Fibroblast of mammary gland (primary cell): ENCODE data around the gene GAS2L3.
"Not testable (repeated sequence)": the region's sequence is repeated elsewhere in the genome, so short reads cannot be mapped to it uniquely, and the experiment has no call there.

Experiments used
- DNase-seq: peaks from one replicate; pipeline ENCODE4 v3.0.0-alpha.2; 2010; ENCODE audit warnings: low read depth
- H3K4me3 ChIP-seq: 2 replicates; pipeline ENCODE4 v1.5.1; 2011; ENCODE audit warnings: low read depth, mild to moderate bottlenecking, low read length, moderate library complexity; ENCODE audit not compliant: control insufficient read depth
- CTCF ChIP-seq: conservative IDR thresholded peaks from 2 replicates; pipeline ENCODE4 v1.5.1; 2011; ENCODE audit warnings: low read depth, low read length, inconsistent platforms; ENCODE audit not compliant: control insufficient read depth, insufficient read depth

GAS2L3 gene

DNA sequence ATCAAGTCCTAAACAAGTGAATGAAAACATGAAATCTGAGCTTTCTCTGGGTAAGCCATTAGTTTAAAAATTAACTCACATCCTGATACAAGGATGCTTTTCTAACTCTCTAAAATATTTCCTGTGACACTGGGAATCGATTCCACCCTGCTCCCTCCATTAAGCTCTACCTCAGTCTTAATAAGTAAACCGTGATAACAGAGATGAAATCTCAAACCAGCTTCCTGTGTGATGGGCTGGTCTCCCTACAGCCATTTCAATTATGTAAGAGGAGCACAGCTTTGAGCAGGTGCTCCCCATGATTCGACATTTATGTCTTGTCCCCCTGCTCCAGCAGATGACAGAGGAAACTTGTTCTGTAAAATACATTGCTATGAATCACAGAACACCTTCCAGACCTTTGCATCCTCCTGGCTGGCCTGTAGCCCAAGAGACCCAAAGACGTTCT lies 59.0 kb downstream of the GAS2L3 start:
- DNase-seq = no peak
- no peak overlapping the region for H3K4me3 ChIP-seq
- no peak for TF ChIP-seq CTCF

DNA sequence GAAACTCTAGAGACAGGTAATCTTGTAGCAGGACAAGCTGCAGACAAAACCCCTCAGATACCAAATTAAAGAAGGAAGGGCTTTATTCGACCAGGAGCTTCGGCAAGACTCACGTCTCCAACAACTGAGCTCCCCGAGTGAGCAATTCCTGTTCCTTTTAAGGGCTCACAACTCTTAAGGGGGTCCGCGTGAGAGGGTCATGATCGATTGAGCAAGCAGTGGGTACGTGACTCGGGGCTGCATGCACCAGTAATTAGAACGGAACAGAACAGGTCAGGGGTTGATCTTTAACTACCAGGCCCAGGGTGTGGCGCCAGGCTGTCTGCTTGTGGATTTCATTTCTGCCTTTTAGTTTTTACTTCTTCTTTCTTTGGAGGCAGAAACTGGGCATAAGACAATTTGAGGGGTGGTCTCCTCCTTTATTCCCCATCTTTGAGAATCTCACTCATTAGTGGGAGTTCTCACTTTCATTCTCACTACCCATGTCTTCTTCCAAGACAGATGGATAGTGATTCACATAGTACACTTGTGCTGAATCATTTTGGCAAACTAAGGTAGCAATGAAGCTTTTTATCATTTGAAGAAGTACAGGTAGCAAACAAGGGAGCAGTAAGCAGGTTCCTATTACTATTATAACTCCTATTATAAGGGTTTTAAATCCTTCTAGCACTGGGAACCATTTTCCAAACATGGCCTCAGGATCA lies 59.8 kb downstream of the GAS2L3 start:
- not testable (repeated sequence) for DNase-seq, H3K4me3 ChIP-seq

- no peak for TF ChIP-seq CTCF
- H3K4me3 ChIP-seq = no peak overlapping the region
- DNase-seq = no peak
Measured at GRCh38 chr12:100643246-100643645, 69.8 kb downstream of the GAS2L3 start.

DNA sequence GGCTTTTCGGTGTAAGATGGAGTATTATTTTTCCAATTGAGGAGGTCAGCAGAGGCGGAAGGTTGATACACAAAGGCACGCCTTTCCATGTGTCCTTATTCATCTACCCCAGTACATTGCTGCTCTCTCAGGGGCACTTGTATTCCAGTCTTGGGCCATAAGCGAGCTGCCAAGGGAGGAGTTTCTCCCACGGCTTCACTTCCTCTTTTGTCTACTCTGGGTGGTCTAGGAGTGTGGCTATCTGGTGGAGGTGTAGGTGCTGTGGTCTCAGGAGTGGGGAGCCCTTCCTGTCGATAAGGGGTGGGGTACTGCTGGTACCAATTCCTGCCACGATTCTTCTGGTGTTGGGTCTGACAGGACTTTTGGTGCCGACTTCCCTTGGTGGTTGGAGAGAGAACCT lies 73.4 kb downstream of the GAS2L3 start:
- no peak for TF ChIP-seq CTCF

GRCh38 chr12:100651108-100651507 lies 77.6 kb downstream of the GAS2L3 start:
- no peak overlapping the region for H3K4me3 ChIP-seq
- TF ChIP-seq CTCF = peak; percentile 22

More for the DNA sequence above, 73.4 kb downstream of the GAS2L3 start:
- DNase-seq = no peak
- no peak overlapping the region for H3K4me3 ChIP-seq

GRCh38 chr12:100651694-100652093 lies 78.2 kb downstream of the GAS2L3 start:
- DNase-seq = no peak
- H3K4me3 ChIP-seq = no peak overlapping the region
- TF ChIP-seq CTCF = no peak

More at GRCh38 chr12:100651108-100651507, 77.6 kb downstream of the GAS2L3 start:
- DNase-seq = no peak

DNA sequence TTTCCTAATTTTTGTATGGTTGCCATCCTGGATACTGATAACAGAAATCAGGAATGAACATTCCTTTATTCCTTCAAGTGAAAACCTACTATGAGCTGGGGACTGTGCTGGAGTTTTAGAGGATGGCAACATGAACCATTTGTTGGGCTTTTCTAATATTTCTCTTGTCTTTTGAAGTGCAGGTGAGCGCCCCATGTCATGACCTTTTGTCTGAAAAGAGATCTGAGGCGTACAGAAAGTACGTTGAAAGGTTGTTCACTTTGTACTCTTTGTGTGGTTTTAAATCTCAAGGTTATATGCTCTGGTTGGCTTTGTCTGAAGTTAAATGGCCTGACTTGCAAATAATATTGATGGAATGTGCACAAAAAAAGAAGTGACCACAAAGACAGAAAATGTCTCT lies 79.0 kb downstream of the GAS2L3 start:
- H3K4me3 ChIP-seq = no peak overlapping the region
- no peak for TF ChIP-seq CTCF
- no peak for DNase-seq
